HT1080 (cell line): ENCODE data around the gene ATP8B4. TPM values are rescaled to one million over a fixed set of nuclear protein-coding genes. Genes with fewer than 3 reads are reported as not detected.

Experiments
- DNase-seq: peaks from one replicate; pipeline ENCODE4 v3.0.0-alpha.2; 2015; ENCODE audit warnings: low read depth
- total RNA-seq: library from RNA; depleted of rRNA; stranded (reverse); fragments of >200 nt; shearing (Covaris generic); gene quantifications from 2 replicates; pipeline ENCODE4 v1.2.3, GENCODE V29; 2014

ATP8B4 gene
- total RNA-seq, 1 experiment from 2014 or later, result 0.21 TPM

- no peak for DNase-seq
Observed at GRCh38 chr15:50065279-50065678, 53.8 kb downstream of the ATP8B4 start.

- no peak for DNase-seq
Observed at GRCh38 chr15:50064673-50065072, 54.4 kb downstream of the ATP8B4 start.

- no peak for DNase-seq
Observed at GRCh38 chr15:50063226-50063625, 55.8 kb downstream of the ATP8B4 start.

- no peak for DNase-seq
Observed at GRCh38 chr15:50061503-50061902, 57.5 kb downstream of the ATP8B4 start.

- DNase-seq, result no peak
Observed at GRCh38 chr15:50059883-50060282, 59.1 kb downstream of the ATP8B4 start.

- no peak for DNase-seq
Observed at GRCh38 chr15:50059203-50059772, 59.7 kb downstream of the ATP8B4 start.

- DNase-seq, result no peak
Observed at GRCh38 chr15:50057905-50058639, 61.0 kb downstream of the ATP8B4 start.

- DNase-seq, result no peak
Observed at GRCh38 chr15:50057196-50057595, 61.8 kb downstream of the ATP8B4 start.

- DNase-seq, result no peak
Observed at GRCh38 chr15:50055750-50056157, 63.3 kb downstream of the ATP8B4 start.

GRCh38 chr15:50055332-50055731 lies 63.7 kb downstream of the ATP8B4 start:
- peak; percentile 3 for DNase-seq

- DNase-seq, result no peak
Observed at GRCh38 chr15:50053055-50053856, 65.8 kb downstream of the ATP8B4 start.

GRCh38 chr15:50051811-50052419 lies 67.1 kb downstream of the ATP8B4 start:
- DNase-seq, result peak; percentile 68

GRCh38 chr15:50050986-50051743 lies 67.9 kb downstream of the ATP8B4 start:
- DNase-seq, result no peak

- DNase-seq, result no peak
Observed at GRCh38 chr15:50049871-50050270, 69.2 kb downstream of the ATP8B4 start.

GRCh38 chr15:50046867-50047266 lies 72.2 kb downstream of the ATP8B4 start:
- no peak for DNase-seq

GRCh38 chr15:50046159-50046558 lies 72.9 kb downstream of the ATP8B4 start:
- DNase-seq, result no peak

- no peak for DNase-seq
Observed at GRCh38 chr15:50044904-50045303, 74.1 kb downstream of the ATP8B4 start.

- DNase-seq, result no peak
Observed at GRCh38 chr15:50044406-50044805, 74.6 kb downstream of the ATP8B4 start.

- DNase-seq, result no peak
Observed at GRCh38 chr15:50042775-50043174, 76.3 kb downstream of the ATP8B4 start.

GRCh38 chr15:50030456-50030855 lies 88.6 kb downstream of the ATP8B4 start:
- no peak for DNase-seq

GRCh38 chr15:50028326-50028725 lies 90.7 kb downstream of the ATP8B4 start:
- peak; percentile 25 for DNase-seq
